IPS-18c (cell line): ENCODE results near the gene MYH3.

Experiments
- H3K4me3 ChIP-seq: 2 replicates; pipeline ENCODE4 v1.7.0; 2013; ENCODE audit warnings: low read depth, mild to moderate bottlenecking, low read length, moderate library complexity; ENCODE audit not compliant: insufficient read depth
- H3K9me3 ChIP-seq: one replicate; pipeline ENCODE4 v1.6.1; 2013; ENCODE audit warnings: mild to moderate bottlenecking, low read length, moderate library complexity; ENCODE audit not compliant: control insufficient read depth, insufficient read depth

The MYH3 gene

DNA sequence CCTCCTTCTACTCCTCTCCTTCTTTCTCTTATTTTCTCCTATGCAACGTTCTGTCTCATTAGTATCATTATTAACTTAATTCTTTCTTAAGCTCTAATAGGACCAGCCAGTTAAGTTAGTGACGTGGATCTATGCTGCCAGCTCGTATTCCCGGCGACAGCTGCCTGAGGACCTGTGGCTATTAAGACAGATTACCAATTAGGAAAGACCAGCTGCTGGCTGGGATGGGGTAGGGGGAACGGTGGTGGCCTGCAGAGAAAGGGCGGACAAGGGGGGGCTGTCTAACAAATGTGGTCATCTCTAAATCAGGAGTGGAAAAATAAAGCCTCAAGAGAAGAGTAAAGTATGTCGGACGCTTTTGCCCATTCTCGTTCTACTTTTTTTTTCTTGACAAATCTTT is 770 bp upstream of the MYH3 start:
- H3K4me3 ChIP-seq = no peak overlapping the region
- no peaks in the 10 kb centered on the region for H3K9me3 ChIP-seq

DNA sequence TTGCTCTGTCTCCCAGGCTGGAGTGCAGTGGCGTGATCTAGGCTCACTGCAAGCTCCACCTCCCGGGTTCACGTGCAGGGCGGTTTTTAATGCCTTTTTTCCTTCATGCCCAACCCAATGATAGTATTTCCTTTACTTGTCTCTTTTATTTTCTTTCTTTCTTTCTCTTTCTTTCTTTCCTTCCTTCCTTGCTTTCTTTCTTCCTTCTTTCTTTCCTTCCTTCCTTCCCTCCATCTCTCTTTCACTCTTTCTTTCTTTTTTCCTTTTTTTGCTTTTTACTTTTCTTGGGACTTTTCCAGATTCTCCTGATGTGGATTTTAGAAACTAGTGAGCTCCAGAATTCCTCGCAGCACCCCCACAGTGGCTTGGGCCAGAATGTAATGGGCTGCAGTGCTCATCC is 3.1 kb downstream of the MYH3 start:
- H3K4me3 ChIP-seq = no peak overlapping the region
- no peaks in the 10 kb centered on the region for H3K9me3 ChIP-seq

DNA sequence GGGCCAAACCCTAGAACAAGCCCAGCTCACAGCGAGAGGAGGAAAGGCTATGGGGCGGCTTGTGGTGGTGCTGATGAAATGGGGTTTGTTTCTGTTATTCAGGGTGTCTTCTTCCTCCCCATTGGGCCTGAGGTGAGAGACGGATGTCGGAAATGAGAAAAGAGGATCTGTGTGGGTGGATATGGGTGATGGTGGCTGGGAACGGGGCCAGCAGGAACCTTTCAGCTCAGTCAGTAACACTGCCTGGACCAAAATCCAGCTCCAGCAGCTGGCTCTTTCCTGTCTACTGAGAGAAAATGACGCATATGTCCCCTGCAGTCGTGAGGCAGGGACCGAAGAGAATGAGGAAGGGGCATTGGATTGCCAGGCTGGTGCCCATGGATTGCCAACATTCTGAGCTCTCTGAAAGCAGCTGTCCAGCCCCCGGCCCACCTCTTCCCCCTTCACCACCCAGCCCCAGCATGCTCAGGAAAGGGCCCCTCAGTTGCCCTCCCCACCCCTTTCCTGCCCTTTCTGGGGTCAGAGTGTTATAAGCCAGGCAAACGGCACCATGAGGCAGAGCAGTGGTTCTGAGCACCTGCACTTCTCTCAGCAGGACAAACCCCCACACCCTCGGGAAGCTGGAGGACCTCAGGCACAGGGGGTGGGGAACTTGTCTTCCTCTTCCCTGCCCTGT is 4.0 kb downstream of the MYH3 start:
- no peaks in the 10 kb centered on the region for H3K9me3 ChIP-seq
- H3K4me3 ChIP-seq = no peak overlapping the region

DNA sequence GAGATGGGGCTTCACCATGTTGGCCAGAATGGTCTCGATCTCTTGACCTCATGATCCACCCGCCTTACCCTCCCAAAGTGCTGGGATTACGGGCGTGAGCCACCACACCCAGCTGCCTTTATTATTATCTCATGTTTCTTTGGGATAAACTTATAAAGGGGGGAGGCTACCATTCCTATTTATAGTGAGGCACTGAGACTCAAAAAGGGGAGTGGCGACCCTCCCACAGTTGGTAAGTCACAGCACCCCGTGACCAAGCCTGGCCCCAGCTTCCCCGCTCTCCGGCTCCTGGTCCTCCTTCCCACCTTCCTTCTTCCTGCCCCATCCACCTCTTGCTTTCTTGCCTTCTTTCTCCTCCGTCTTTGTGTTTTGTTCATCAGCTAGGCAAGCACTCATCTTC is 5.2 kb downstream of the MYH3 start:
- H3K9me3 ChIP-seq = no peaks in the 10 kb centered on the region
- no peak overlapping the region for H3K4me3 ChIP-seq

DNA sequence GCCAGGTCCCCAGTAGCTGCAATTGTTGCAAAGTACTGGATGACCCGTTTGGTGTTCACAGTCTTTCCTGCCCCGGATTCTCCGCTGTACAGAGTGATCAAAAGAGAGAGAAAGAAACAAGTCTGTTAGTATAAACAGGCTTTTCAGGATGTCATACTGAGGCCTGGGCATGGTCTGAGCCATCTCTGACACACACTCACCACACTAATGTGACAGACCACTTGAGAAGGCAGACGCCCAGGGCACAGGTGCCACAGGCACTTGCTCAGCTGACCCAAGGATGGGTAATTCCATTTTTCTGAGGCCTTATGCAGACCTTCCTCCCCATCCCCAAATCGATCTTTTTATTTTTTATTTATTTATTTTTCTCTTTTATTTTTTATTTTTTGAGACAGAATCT is 7.5 kb downstream of the MYH3 start:
- Histone ChIP-seq H3K9me3 (no peaks in the 10 kb centered on the region), H3K4me3 (no peak overlapping the region)

DNA sequence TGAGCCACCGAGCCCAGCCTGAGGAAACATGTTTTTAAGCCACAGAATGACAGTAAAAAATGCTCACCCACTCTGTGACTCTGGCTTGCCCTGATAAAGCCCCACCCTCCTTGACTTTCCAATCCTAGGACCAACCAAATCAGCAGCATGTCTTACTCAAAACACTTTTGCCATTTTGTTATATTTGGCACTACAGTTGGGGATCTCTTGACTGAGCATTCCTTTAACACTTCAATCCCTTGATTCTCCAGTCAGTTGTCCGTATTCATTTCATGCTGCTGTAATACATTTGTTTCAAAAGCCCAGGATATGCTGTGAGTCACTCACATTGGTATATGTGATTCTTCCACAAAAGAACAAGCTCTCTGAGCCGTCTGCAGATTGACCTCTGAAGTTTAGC is 8.2 kb downstream of the MYH3 start:
- Histone ChIP-seq H3K9me3 (no peaks in the 10 kb centered on the region), H3K4me3 (no peak overlapping the region)

DNA sequence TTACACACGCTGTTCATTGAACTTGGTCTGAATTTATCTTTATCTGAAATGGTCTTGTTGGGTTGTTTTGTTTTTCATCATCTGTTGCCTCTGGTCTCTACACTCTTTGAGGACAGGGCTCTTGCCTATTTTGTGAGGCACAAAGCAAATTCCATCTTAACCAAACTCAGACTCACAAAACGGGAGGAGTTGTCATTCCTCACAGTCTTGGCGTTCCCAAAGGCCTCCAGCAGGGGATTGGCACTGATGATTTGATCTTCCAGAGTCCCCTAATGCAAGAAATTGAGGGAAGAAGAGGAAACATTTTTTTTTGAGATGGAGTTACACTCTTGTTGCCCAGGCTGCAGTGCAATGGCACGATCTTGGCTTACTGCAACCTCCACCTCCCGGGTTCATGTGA is 8.7 kb downstream of the MYH3 start:
- Histone ChIP-seq H3K4me3 (no peak overlapping the region), H3K9me3 (no peaks in the 10 kb centered on the region)

DNA sequence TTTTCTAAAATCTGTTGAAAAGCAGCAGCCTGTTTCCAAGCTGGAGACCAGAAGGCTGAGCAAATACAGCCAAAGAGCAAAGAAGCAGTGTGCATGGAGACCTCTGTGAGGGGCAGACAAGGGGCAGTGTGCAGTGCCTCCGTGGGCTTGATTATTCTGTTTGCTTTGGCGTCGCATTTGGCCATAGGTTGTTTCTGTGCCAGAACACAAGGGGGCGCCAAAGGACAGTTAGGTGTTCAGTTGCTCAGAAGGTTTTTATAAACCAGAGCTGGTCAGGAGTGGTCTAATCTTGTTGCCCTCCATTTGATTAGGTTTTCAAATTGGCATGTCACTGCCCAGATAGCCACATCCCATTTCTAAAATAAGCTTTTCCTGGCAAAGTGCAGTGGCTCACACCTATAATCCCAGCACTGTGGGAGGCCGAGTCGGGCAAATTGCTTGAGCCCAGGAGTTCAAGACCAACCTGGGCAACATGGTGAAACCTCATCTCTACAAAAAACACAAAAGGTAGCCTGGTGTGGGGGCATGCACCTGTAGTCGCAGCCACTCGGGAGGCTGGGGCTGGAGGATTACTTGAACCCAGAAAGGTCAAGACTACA is 10.6 kb downstream of the MYH3 start:
- Histone ChIP-seq H3K4me3 (no peak overlapping the region), H3K9me3 (no peaks in the 10 kb centered on the region)

DNA sequence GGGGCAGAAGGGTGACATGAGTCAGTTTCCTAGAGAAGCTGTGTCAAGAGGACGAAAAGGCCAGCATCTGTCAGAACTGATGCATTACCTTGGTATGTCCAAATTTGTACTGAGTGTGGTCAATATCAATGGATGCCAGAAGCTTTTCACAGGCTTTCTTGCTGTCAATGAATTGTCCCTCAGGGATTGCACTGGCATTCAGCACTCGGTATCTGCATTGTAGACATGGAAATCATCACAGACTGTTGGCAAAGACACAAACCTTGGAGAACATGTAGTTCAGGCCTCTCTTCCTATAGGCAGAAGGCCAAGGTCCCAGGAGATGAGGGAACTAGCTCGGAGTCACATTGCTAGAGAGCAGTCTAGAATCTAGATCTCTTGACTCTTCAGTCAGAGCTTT is 16.6 kb downstream of the MYH3 start:
- Histone ChIP-seq H3K9me3 (no peaks in the 10 kb centered on the region), H3K4me3 (no peak overlapping the region)

DNA sequence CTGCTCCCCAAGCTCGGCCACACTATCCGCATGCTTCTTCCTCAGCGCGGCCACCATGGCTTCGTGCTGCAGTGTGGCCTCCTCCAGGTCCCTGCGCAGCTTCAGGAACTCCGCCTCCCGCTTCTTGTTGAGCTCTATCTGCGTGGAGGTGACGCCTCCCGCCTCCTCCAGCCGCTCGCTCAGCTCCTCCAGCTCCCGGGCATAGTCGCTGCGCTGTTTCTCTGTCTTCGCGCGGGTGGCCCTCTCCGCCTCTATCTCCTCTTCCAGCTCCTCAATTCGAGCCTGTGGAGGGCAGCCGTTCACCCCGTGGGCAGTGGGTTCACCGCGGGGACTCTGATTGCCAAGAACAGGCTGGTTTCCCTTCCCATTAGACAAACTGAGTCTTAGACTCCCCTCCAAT is 19.0 kb downstream of the MYH3 start:
- Histone ChIP-seq H3K9me3 (no peaks in the 10 kb centered on the region), H3K4me3 (no peak overlapping the region)

DNA sequence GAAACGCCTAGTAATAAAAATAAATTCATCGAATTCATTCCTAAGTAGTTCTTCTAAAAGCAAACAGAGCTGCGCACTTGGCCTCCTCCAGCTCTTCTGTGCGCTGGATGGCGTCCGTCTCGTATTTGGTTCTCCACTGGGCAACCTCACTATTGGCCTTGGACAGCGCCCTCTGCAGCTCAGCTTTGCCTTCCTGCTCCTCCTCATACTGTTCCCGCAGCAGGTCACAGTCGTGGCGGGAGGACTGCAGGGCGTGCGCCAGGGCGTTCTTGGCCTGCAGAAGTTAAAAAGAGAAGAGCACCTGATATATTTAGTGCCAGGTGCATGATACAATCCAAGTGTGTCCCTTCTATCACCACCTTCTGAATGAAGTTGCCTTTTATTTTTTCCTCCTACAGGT is 21.8 kb downstream of the MYH3 start:
- no peaks in the 10 kb centered on the region for H3K9me3 ChIP-seq
- H3K4me3 ChIP-seq = no peak overlapping the region

DNA sequence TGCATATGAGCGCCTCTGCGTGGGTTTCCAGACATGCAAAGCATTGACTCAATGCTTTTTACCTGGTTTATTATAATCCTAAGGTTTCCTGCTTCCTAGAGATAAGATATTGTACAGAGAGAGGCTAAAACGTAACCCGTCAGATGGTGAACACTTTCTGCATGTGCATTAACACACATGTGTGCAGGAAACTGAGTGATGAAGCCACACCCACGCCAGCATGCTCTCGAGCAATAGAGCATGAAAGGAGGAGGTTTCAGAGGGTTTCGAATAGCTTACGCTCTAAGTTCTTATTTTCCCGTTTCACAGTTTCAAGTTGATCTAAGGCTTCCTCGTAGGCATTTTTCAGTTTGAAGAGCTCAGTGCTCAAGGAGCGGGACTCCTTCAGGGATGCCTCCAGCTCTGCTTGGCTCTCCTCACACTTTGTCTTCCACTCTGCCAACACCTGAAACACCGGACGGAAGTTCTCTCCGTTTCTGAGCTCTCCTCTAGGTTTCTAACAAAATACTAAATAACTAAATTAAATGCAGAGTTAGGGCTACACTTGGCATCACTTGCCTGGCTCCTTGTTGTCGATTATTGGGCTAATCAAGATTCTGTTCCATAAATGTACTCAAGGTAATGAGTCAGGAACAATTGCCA is 23.2 kb downstream of the MYH3 start:
- H3K4me3 ChIP-seq = no peak overlapping the region
- no peaks in the 10 kb centered on the region for H3K9me3 ChIP-seq

DNA sequence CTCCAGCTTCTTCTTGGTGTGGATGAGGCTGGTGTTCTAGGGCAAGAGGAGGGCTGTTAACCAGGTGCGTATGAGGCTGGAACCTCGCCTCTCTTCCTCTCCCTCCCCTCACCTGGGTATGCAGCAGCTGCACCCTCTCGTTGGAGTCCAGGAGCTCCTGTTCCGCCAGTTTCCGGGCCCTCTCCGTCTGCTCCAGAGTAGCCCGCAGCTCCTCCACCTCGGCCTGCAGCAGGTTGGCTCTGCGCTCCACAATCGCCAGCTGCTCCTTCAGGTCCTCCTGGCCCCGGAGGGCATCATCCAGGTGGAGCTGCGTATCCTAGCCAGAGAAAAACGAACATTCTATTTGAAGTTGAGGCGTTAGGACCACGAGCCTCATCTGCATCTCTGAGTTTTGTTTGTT is 25.4 kb downstream of the MYH3 start:
- H3K9me3 ChIP-seq = no peaks in the 10 kb centered on the region

DNA sequence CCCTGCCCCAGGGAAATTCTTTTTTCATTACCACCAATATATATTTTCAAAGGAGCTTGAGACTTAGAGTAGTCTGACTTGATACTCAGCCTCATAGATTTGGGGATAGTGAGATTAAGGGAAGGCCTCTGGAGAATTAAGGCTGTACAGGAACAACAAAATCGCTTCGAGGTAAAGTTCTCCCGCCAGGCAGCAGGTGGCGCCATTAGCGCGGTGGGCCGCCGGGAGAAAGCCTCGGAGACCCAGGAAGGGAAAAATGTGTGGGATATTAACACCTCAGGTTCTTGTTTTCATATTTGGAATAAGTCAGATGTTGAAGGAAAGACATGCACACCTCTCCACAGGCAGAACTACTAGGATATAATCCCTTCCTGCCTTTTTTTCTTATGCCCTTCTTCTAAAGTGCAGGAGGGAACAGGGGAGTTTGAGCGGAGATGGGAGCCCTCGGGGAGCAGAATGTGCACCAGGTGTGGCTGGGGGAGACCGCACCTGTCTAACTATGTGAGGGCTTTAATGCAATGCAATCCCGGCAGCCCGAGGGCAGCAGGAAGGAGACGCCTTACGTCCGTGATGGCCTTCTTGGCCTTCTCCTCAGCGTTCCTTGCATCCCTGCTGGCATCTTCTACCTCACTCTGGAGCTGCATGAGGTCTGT is 25.9 kb downstream of the MYH3 start:
- no peak overlapping the region for H3K4me3 ChIP-seq
- no peaks in the 10 kb centered on the region for H3K9me3 ChIP-seq

More for the DNA sequence above, 25.4 kb downstream of the MYH3 start:
- no peak overlapping the region for H3K4me3 ChIP-seq

DNA sequence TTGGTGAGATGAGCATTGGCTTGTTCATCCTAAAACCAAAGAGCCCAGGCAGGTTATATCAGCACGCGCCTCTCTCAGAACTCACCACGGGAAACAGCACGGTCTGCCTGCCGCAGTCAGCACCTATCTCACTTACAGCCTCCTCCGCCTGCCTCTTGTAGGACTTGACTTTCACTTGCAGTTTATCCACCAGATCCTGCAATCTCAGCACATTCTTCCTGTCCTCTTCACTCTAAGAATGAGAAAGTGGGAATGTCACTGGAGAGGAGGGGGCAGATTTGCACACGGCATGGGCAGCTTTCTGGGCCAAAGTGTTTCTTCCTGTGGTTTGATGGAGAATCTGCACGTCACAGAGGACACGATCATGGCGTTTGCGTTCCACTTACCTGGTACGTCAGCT is 27.4 kb downstream of the MYH3 start:
- Histone ChIP-seq H3K4me3 (no peak overlapping the region), H3K9me3 (no peaks in the 10 kb centered on the region)

DNA sequence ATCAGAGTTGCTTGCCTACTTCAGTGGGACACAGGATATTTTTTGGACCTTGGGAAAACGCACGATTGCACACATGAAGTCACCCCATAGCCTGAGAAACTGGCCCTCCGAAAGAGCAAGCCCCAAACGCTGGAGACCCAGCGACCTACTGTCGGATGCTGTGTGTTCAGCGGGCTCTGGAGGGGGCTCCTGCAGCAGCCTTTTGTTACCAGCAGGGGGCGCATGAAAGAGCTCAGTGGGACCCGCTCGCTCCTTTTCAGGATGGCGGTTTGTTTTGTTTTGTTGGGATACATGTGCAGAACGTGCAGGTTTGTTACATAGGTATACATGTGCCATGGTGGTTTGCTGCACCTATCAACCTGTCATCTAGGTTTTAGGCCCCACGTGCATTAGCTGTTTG is 28.4 kb downstream of the MYH3 start:
- Histone ChIP-seq H3K9me3 (no peaks in the 10 kb centered on the region), H3K4me3 (no peak overlapping the region)

DNA sequence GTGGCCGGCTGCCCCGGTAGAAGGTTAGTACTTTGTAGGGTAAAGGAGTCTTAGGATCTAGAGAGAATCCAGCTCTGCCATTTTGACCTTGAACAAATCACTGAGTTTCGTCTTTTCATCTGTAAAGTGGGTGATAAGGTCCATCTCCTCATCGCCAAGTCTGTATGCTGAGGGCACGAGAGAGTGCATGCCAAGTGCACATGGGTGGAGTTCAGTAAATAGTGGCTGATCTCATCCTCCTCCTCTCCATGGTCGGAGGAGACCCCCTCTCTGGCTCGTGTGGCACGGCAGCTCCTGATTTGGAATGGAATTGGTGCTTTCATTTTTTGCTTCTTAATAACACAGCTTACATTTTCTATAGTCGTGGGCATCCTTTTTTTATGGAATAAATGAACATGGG is 30.7 kb downstream of the MYH3 start:
- H3K4me3 ChIP-seq = no peak overlapping the region
- no peaks in the 10 kb centered on the region for H3K9me3 ChIP-seq

DNA sequence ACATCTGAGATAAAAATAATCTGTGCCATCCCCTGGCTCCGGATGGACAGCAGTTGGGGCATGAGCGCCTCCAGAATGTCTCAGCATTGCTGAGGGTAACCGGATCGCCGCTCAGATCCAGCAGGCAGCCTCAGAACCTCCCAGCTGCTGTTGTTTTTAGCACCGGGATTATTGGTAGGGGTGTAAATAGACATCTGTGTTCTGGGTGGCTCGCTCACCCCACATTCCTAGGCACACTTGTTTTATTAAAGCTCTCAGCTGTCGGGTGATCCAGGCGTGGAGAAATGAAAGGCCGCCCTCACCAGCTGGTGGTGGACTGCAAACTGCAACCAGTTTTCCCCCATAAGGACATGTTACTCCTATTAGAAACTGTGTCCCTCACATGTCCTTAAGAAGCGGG is 32.1 kb downstream of the MYH3 start:
- no peak overlapping the region for H3K4me3 ChIP-seq
- no peaks in the 10 kb centered on the region for H3K9me3 ChIP-seq
